ENCODE measurements around the gene VTI1A. TPM values are rescaled to one million over a fixed set of nuclear protein-coding genes. Genes with fewer than 3 reads are reported as not detected.

VTI1A gene
- total and polyA plus RNA-seq, 2 of the 13 experiments (the other 11 are each of a cell fraction or from before 2014, with no cell fraction given) = 11.7 to 32.7 TPM

GRCh38 chr10:112442063-112442462 is 5.0 kb upstream of the VTI1A start:
- Histone ChIP-seq H4K20me1 (ENCODE audit: insufficient read depth, low read length) (no peaks in the 10 kb centered on the region), H3K27me3 (ENCODE audit: control insufficient read depth in 1 of 2, insufficient read depth in 2 of 2, low read length in 2 of 2) (no peaks in the 10 kb centered on the region; a peak in 1 of 5 replicates), H3K9ac (ENCODE audit: insufficient read depth, low read depth, low read length) (no peak overlapping the region), H3K4me1 (ENCODE audit: insufficient read depth, low read length) (peaks cover 20% of the 10 kb centered on the region), H2AFZ (ENCODE audit: low read length) (no peak overlapping the region), H3K27ac (ENCODE audit: extremely low read length, insufficient read depth, low read length) (no peak overlapping the region), H3K79me2 (ENCODE audit: insufficient read depth, low read length) (peaks cover 17% of the 10 kb centered on the region), H3K4me2 (ENCODE audit: low read depth, low read length) (no peak overlapping the region), H3K36me3 (replicated peaks in 1 of 2; ENCODE audit: control insufficient read depth in 1 of 2, insufficient read depth in 2 of 2, low read length in 2 of 2) (peaks cover 7 to 36% of the 10 kb centered on the region in 2 experiments), H3K4me3 (replicated peaks in 1 of 3; ENCODE audit: insufficient read depth in 1 of 3, low read depth in 2 of 3, low read length in 3 of 3) (no peak overlapping the region), H3K9me3 (ENCODE audit: low read length) (no peaks in the 10 kb centered on the region)
- TF ChIP-seq ZBTB46 (CRISPR knock-in tag; IDR thresholded peaks at IDR 0.05; ENCODE audit: borderline replicate concordance) = no peak
- TF ChIP-seq, protein P1, sequence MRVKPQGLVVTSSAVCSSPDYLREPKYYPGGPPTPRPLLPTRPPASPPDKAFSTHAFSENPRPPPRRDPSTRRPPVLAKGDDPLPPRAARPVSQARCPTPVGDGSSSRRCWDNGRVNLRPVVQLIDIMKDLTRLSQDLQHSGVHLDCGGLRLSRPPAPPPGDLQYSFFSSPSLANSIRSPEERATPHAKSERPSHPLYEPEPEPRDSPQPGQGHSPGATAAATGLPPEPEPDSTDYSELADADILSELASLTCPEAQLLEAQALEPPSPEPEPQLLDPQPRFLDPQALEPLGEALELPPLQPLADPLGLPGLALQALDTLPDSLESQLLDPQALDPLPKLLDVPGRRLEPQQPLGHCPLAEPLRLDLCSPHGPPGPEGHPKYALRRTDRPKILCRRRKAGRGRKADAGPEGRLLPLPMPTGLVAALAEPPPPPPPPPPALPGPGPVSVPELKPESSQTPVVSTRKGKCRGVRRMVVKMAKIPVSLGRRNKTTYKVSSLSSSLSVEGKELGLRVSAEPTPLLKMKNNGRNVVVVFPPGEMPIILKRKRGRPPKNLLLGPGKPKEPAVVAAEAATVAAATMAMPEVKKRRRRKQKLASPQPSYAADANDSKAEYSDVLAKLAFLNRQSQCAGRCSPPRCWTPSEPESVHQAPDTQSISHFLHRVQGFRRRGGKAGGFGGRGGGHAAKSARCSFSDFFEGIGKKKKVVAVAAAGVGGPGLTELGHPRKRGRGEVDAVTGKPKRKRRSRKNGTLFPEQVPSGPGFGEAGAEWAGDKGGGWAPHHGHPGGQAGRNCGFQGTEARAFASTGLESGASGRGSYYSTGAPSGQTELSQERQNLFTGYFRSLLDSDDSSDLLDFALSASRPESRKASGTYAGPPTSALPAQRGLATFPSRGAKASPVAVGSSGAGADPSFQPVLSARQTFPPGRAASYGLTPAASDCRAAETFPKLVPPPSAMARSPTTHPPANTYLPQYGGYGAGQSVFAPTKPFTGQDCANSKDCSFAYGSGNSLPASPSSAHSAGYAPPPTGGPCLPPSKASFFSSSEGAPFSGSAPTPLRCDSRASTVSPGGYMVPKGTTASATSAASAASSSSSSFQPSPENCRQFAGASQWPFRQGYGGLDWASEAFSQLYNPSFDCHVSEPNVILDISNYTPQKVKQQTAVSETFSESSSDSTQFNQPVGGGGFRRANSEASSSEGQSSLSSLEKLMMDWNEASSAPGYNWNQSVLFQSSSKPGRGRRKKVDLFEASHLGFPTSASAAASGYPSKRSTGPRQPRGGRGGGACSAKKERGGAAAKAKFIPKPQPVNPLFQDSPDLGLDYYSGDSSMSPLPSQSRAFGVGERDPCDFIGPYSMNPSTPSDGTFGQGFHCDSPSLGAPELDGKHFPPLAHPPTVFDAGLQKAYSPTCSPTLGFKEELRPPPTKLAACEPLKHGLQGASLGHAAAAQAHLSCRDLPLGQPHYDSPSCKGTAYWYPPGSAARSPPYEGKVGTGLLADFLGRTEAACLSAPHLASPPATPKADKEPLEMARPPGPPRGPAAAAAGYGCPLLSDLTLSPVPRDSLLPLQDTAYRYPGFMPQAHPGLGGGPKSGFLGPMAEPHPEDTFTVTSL (CRISPR knock-in tag; IDR thresholded peaks at IDR 0.05; ENCODE audit: borderline replicate concordance) = no peak
- TF ChIP-seq, protein P2, sequence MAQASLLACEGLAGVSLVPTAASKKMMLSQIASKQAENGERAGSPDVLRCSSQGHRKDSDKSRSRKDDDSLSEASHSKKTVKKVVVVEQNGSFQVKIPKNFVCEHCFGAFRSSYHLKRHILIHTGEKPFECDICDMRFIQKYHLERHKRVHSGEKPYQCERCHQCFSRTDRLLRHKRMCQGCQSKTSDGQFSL (CRISPR knock-in tag; IDR thresholded peaks at IDR 0.05) = no peak
- no peak for TF ChIP-seq GATA4 (IDR thresholded peaks at IDR 0.05; ENCODE audit: borderline replicate concordance, low read depth)
- no peak for TF ChIP-seq ZNF333 (CRISPR knock-in tag; IDR thresholded peaks at IDR 0.05; ENCODE audit: borderline replicate concordance)
- TF ChIP-seq ZNF563 (CRISPR knock-in tag; IDR thresholded peaks at IDR 0.05) = no peak
- TF ChIP-seq ARID3A (IDR thresholded peaks at IDR 0.05; ENCODE audit: low read depth, low read length) = no peak
- TF ChIP-seq HMGXB3 (CRISPR knock-in tag; IDR thresholded peaks at IDR 0.05; ENCODE audit: borderline replicate concordance) = no peak
- TF ChIP-seq FLYWCH1 (CRISPR knock-in tag; IDR thresholded peaks at IDR 0.05) = no peak
- DNase-seq (ENCODE audit: low spot score) = no peak
- 93% methylated on average over 3 of the region's 3 CpGs for WGBS (ENCODE audit: low lambda C conversion rate)
- no peak for ATAC-seq
- CTCF ChIA-PET (ENCODE audit: low intra/inter-chr PET ratio, low total read pairs) = no interaction called here
- POLR2A ChIA-PET = no interaction called here
- intact Hi-C loops (cut with micrococcal nuclease; ENCODE audit: unreplicated experiment) = no loop called here
- FAIRE-seq = no peak
- in situ Hi-C loops (cut with HindIII; ENCODE audit: extremely low pct_ligation_motif_present, low pct_unique_long_range_greater_than_20kb) = loop anchor here (25.0 kb wide), 2 partner anchors 105 to 305 kb away; no protein-coding TSS in a partner anchor
- no TSS peak for BruUV-seq (replicated peaks)

All from HepG2 (cell line).